Mesothelial cell of epicardium (in vitro differentiated cells): ENCODE results near the gene SLC9A3. TPM values are rescaled to one million over a fixed set of nuclear protein-coding genes. Genes with fewer than 3 reads are reported as not detected.

ENCODE experiments used
- DNase-seq, 2 experiments: peaks; one replicate each; pipeline ENCODE4 v3.0.0; 2021; ENCODE audit warnings: low spot score in 2 of 2; ENCODE audit not compliant: unreplicated experiment in 2 of 2
- H3K27ac Mint-ChIP-seq: 2 replicates; pipeline ENCODE4 v1.8.0; 2021; ENCODE audit warnings: mixed read lengths
- H3K27me3 Mint-ChIP-seq: 2 replicates; pipeline ENCODE4 v1.8.0; 2021; ENCODE audit warnings: low read depth, mixed read lengths
- H3K36me3 Mint-ChIP-seq: 2 replicates; pipeline ENCODE4 v1.8.0; 2021; ENCODE audit warnings: mixed read lengths
- H3K4me1 Mint-ChIP-seq: 2 replicates; pipeline ENCODE4 v1.8.0; 2021; ENCODE audit warnings: mixed read lengths
- H3K4me3 Mint-ChIP-seq: 2 replicates; pipeline ENCODE4 v1.8.0; 2021; ENCODE audit warnings: mild to moderate bottlenecking, moderate library complexity, mixed read lengths
- H3K9me3 Mint-ChIP-seq: 2 replicates; pipeline ENCODE4 v1.8.0; 2021; ENCODE audit warnings: mixed read lengths
- CTCF ChIP-seq: fragments of 200-600 bp; sonication (generic); IDR thresholded peaks from one replicate; pipeline ENCODE4 v1.5.0; 2021; ENCODE audit warnings: antibody characterized with exemption; ENCODE audit not compliant: unreplicated experiment
- total RNA-seq: library from RNA; stranded (reverse); gene quantifications from 3 replicates; pipeline ENCODE4 v1.2.1, GENCODE V29; 2021

SLC9A3 gene
- total RNA-seq, 1 donor from 2014 or later = 2.3 TPM

- peak in 1 of 2 experiments; percentile 15 for DNase-seq
- Mint-ChIP-seq H3K4me1 (no peaks in the 10 kb centered on the region), H3K4me3 (no peak overlapping the region), H3K27me3 (peaks cover 32% of the 10 kb centered on the region), H3K9me3 (peaks cover 6% of the 10 kb centered on the region), H3K27ac (no peak overlapping the region), H3K36me3 (no peaks in the 10 kb centered on the region)
- TF ChIP-seq CTCF = no peak
Observed at GRCh38 chr5:547086-547924, 23.1 kb upstream of the SLC9A3 start.

GRCh38 chr5:546376-546908 is 22.2 kb upstream of the SLC9A3 start:
- H3K4me3 Mint-ChIP-seq = no peak overlapping the region
- no peaks in the 10 kb centered on the region for H3K36me3 Mint-ChIP-seq
- no peak overlapping the region for H3K27ac Mint-ChIP-seq
- peaks cover 31% of the 10 kb centered on the region for H3K27me3 Mint-ChIP-seq
- peak in 1 of 2 experiments; percentile 10 for DNase-seq
- TF ChIP-seq CTCF = no peak
- H3K9me3 Mint-ChIP-seq = peaks cover 6% of the 10 kb centered on the region
- no peaks in the 10 kb centered on the region for H3K4me1 Mint-ChIP-seq

GRCh38 chr5:545641-546375 is 21.6 kb upstream of the SLC9A3 start:
- Mint-ChIP-seq H3K27me3 (peaks cover 25% of the 10 kb centered on the region), H3K27ac (no peak overlapping the region), H3K9me3 (peaks cover 6% of the 10 kb centered on the region), H3K36me3 (no peaks in the 10 kb centered on the region), H3K4me3 (no peak overlapping the region), H3K4me1 (no peaks in the 10 kb centered on the region)
- TF ChIP-seq CTCF = no peak
- peak in 1 of 2 experiments; percentile 12 for DNase-seq

GRCh38 chr5:544675-545355 is 20.6 kb upstream of the SLC9A3 start:
- H3K36me3 Mint-ChIP-seq = no peaks in the 10 kb centered on the region
- no peak overlapping the region for H3K4me3 Mint-ChIP-seq
- no peak overlapping the region for H3K27ac Mint-ChIP-seq
- peaks cover under 1% of the 10 kb centered on the region for H3K9me3 Mint-ChIP-seq
- peaks cover 24% of the 10 kb centered on the region for H3K27me3 Mint-ChIP-seq
- TF ChIP-seq CTCF = no peak
- no peaks in the 10 kb centered on the region for H3K4me1 Mint-ChIP-seq
- peak in 1 of 2 experiments; percentile 15 for DNase-seq
